ENCODE measurements around the gene ERI3. TPM values are rescaled to one million over a fixed set of nuclear protein-coding genes. Genes with fewer than 3 reads are reported as not detected.

Gene ERI3
- total RNA-seq, 4 donors from 2014 or later, result 28.8 to 63.2 (median 45.0) TPM

DNA sequence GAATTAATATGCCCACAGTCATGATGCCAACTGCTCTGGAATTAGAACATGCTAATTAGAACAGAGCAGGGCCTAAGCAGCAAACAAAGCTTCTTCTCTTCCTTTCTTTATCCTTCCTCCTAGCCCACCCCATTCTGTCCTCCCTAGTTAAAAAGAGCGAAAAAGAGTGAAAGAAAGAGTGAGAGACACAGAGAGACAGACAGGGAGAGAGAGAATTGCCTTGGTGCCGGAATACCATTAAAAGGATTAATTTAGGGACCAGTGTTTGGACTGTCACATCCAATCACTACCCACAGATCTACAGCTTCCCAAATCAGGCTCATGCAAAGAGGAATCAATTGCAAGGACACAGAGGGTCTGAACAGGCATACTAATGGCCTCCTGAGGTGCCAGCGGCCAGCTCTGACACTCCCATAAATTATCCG is 7.0 kb downstream of the ERI3 start:
- Histone ChIP-seq H3K27me3 (no peaks in the 10 kb centered on the region), H3K4me1 (peaks cover 10 to 25% of the 10 kb centered on the region in 2 donors), H3K27ac (peak overlapping the region in 2 of 3 donors; percentile 11 to 21), H3K4me3 (replicated peaks in 1 of 3) (no peak overlapping the region), H3K36me3 (no peaks in the 10 kb centered on the region), H3K9me3 (no peaks in the 10 kb centered on the region)
- intact Hi-C loops (cut with DNase I), result no loop called here
- WGBS, 2 donors, result 96 to 97% methylated on average over 4 of the region's 4 CpGs
- no peak for TF ChIP-seq POLR2A (IDR thresholded peaks at IDR 0.05)
- TF ChIP-seq, protein P1, sequence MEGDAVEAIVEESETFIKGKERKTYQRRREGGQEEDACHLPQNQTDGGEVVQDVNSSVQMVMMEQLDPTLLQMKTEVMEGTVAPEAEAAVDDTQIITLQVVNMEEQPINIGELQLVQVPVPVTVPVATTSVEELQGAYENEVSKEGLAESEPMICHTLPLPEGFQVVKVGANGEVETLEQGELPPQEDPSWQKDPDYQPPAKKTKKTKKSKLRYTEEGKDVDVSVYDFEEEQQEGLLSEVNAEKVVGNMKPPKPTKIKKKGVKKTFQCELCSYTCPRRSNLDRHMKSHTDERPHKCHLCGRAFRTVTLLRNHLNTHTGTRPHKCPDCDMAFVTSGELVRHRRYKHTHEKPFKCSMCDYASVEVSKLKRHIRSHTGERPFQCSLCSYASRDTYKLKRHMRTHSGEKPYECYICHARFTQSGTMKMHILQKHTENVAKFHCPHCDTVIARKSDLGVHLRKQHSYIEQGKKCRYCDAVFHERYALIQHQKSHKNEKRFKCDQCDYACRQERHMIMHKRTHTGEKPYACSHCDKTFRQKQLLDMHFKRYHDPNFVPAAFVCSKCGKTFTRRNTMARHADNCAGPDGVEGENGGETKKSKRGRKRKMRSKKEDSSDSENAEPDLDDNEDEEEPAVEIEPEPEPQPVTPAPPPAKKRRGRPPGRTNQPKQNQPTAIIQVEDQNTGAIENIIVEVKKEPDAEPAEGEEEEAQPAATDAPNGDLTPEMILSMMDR (IDR thresholded peaks at IDR 0.05), result no peak
- no peak for DNase-seq

GRCh38 chr1:44347280-44347679 is 7.8 kb downstream of the ERI3 start:
- intact Hi-C loops (cut with DNase I), result no loop called here
- DNase-seq, result no peak
- H3K27ac ChIP-seq, result peak overlapping the region; percentile 11 to 46 (median 21)
- no peak for TF ChIP-seq POLR2A (IDR thresholded peaks at IDR 0.05)
- TF ChIP-seq, protein P1 (IDR thresholded peaks at IDR 0.05), result no peak
- H3K4me3 ChIP-seq (replicated peaks in 1 of 3), result no peak overlapping the region
- no peaks in the 10 kb centered on the region for H3K9me3 ChIP-seq
- no peaks in the 10 kb centered on the region for H3K27me3 ChIP-seq
- H3K36me3 ChIP-seq, result no peaks in the 10 kb centered on the region
- peaks cover 10 to 25% of the 10 kb centered on the region in 2 donors for H3K4me1 ChIP-seq
- 49 to 50% methylated on average over 4 of the region's 4 CpGs for WGBS, 2 donors

DNA sequence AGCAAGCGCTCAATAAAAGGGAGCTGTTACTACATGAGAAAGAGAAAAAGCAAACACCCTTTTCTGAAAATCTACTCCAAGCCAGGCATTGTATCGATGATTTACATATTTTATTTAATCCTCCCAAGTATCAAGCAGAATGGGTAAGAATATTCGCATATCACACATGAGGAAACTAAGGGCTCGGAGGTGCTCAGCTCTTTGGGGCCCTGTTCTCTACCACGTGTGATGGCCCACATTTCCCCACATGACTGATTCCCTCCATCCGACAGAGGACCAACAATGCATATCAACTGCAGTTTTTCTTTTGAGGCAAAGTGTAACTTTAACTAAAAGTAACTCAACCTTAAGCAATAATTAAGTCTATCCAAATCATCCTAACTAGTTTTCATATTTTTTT is 8.2 kb downstream of the ERI3 start:
- Histone ChIP-seq H3K9me3 (no peaks in the 10 kb centered on the region), H3K36me3 (no peaks in the 10 kb centered on the region), H3K27ac (peak overlapping the region in 2 of 3 donors; percentile 1 to 46), H3K4me3 (replicated peaks in 1 of 3) (no peak overlapping the region), H3K4me1 (peaks cover 10 to 25% of the 10 kb centered on the region in 2 donors), H3K27me3 (no peaks in the 10 kb centered on the region)
- TF ChIP-seq, protein P1 (IDR thresholded peaks at IDR 0.05), result no peak
- no peak for TF ChIP-seq POLR2A (IDR thresholded peaks at IDR 0.05)
- intact Hi-C loops (cut with DNase I), result no loop called here
- no peak for DNase-seq
- 81 to 84% methylated on average over 6 of the region's 6 CpGs for WGBS, 2 donors

DNA sequence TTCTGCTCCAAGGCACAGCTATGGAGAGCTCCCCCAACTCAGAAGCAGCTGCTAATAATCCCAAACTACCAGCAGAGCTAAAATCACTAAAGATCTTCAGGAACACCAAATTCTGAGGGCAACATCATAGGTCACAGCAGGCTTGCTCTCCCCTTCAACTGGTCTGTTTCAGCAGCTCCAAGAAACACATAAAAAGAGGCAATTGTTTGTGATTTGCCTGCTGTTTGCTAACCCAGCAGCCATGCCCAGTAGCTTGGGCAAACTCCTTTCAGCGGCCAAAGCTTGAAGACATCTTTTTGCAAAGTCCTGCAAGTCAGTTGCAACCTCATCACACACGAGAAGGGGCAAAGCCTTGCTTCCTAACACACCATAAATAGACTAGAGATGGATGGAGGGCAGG is 8.9 kb downstream of the ERI3 start:
- Histone ChIP-seq H3K4me3 (replicated peaks in 1 of 3) (no peak overlapping the region), H3K4me1 (peaks cover 10 to 25% of the 10 kb centered on the region in 2 donors), H3K27me3 (no peaks in the 10 kb centered on the region), H3K9me3 (no peaks in the 10 kb centered on the region), H3K27ac (no peak overlapping the region), H3K36me3 (no peaks in the 10 kb centered on the region)
- TF ChIP-seq, protein P1 (IDR thresholded peaks at IDR 0.05), result no peak
- TF ChIP-seq POLR2A (IDR thresholded peaks at IDR 0.05), result no peak
- no peak for DNase-seq
- intact Hi-C loops (cut with DNase I), result no loop called here
- WGBS, 2 donors, result 86 to 100% methylated on average over 2 of the region's 2 CpGs

- Histone ChIP-seq H3K9me3 (no peaks in the 10 kb centered on the region), H3K27ac (no peak overlapping the region), H3K27me3 (no peaks in the 10 kb centered on the region), H3K4me3 (replicated peaks in 1 of 3) (no peak overlapping the region), H3K4me1 (peaks cover 10 to 25% of the 10 kb centered on the region in 2 donors), H3K36me3 (no peaks in the 10 kb centered on the region)
- intact Hi-C loops (cut with DNase I), result no loop called here
- DNase-seq, result no peak
- TF ChIP-seq, protein P1 (IDR thresholded peaks at IDR 0.05), result no peak
- no peak for TF ChIP-seq POLR2A (IDR thresholded peaks at IDR 0.05)
Observed at GRCh38 chr1:44345187-44345775, 9.8 kb downstream of the ERI3 start.

All from thyroid gland (tissue), 4 donors.